Uterus (tissue), 2 donors: ENCODE measurements around the gene PPP4R1.
"Not testable (repeated sequence)": the region's sequence is repeated elsewhere in the genome, so short reads cannot be mapped to it uniquely, and the experiment has no call there.

Experiments used
- CTCF ChIP-seq, 4 experiments: fragments of 200-600 bp in 2 of 4; fragments of 450-650 bp in 2 of 4; sonication (generic) in 2 of 4; IDR thresholded peaks; one replicate each; pipeline ENCODE4 v1.5.1; 2016 to 2019; ENCODE audit warnings: antibody characterized with exemption in 4 of 4, mild to moderate bottlenecking in 2 of 4, moderate library complexity in 1 of 4
- POLR2A ChIP-seq, 2 donors: fragments of 450-650 bp; IDR thresholded peaks; one replicate each; pipeline ENCODE4 v1.6.1; 2016; ENCODE audit warnings: antibody characterized with exemption in 2 of 2, mild to moderate bottlenecking in 1 of 2, moderate library complexity in 1 of 2

- not testable (repeated sequence) for TF ChIP-seq POLR2A, CTCF (IDR thresholded peaks at IDR 0.05)
These were observed 26.7 kb upstream of the PPP4R1 start for GRCh38 chr18:9641081-9641480.
